K562 treated with DMSO at 1 percent for 12 hours (cell line): Measurements from ENCODE around the gene NFU1. TPM values are rescaled to one million over a fixed set of nuclear protein-coding genes. Genes with fewer than 3 reads are reported as not detected.

ENCODE experiments used
- total RNA-seq: library from RNA; unstranded; fragments of 300-600 nt; gene quantifications from 2 replicates; pipeline ENCODE4 v1.2.3, GENCODE V29; 2022; ENCODE audit not compliant: insufficient read depth

NFU1 gene
- total RNA-seq = 40.8 and 50.7 TPM in 2 replicates

GRCh38 chr2:69436938-69437750 is at the start of gene NFU1:
Gene NFU1 (minus strand): TSS chr2:69437435. CDS start chr2:69437422, 13 bp downstream.

DNA sequence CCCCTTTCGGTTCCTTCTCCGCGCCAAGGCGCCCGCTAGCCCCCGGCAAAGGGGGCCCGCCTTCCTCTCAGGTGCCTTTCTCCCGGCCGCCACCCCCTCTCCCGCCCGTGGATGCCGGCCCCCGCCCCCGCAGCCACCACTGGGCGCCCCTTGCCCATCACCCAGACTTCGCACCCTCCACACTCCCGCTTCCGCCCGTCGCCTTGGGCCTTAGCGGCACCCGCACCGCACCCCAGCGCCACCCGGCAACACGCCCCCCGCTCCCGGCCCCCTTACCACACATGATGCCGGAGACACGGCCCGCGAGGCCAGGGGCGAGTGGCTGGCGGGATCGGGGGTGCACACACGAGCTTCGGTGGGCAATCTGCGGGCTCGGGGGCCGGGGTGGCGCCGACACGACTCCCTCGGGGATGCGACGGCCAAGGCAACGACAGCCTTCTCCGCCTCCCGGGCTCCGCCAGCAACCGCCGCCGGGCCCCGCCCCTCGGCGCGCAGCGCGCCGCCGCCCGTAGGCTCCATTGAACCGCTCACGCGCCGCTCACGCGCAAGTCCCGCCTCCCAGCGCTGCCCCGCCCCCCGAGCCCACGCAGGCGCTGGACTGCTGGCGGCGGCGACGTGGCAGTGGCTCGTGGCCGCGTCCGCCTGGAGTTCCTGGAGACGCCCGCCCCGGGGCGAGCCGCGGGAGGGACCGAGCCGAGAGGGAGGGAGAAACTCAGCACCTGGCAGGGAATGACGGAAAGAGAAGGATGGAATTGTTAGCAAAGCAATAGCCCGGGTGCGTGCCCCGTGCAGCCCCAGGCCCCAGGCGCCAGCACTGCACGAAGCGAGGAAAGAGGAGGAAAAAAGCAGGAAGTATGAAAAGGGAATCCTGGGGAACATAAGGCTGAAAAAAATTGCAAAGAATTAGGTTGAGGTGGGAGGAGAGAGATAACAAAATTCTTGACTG is 50.2 kb downstream of the NFU1 start, which contains the start of gene GFPT1:
Gene GFPT1 (minus strand): TSS at position 439 of the 946 bp plus-strand sequence. CDS start 156 bp downstream, at position 283.

Other genes with a start within 250 kb of the NFU1 start
- gene GFPT1, start 50.2 kb downstream of the NFU1 start, total RNA-seq = 12.1 and 38.1 TPM in 2 replicates
- gene AAK1, start 206.3 kb upstream of the NFU1 start, total RNA-seq = 15.6 and 36.6 TPM in 2 replicates